ENCODE measurements around the gene CARD10. TPM values are rescaled to one million over a fixed set of nuclear protein-coding genes. Genes with fewer than 3 reads are reported as not detected.

Gene CARD10
- total RNA-seq, 1 experiment from 2014 or later = 63.9 TPM

GRCh38 chr22:37503183-37503683 lies 16.0 kb downstream of the CARD10 start:
- TF ChIP-seq EZH2 (IDR thresholded peaks at IDR 0.05; ENCODE audit: low read depth) = no peak
- TF ChIP-seq, protein P1, sequence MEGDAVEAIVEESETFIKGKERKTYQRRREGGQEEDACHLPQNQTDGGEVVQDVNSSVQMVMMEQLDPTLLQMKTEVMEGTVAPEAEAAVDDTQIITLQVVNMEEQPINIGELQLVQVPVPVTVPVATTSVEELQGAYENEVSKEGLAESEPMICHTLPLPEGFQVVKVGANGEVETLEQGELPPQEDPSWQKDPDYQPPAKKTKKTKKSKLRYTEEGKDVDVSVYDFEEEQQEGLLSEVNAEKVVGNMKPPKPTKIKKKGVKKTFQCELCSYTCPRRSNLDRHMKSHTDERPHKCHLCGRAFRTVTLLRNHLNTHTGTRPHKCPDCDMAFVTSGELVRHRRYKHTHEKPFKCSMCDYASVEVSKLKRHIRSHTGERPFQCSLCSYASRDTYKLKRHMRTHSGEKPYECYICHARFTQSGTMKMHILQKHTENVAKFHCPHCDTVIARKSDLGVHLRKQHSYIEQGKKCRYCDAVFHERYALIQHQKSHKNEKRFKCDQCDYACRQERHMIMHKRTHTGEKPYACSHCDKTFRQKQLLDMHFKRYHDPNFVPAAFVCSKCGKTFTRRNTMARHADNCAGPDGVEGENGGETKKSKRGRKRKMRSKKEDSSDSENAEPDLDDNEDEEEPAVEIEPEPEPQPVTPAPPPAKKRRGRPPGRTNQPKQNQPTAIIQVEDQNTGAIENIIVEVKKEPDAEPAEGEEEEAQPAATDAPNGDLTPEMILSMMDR (conservative IDR thresholded peaks at IDR 0.05) = no peak
- ChIA-PET POLR2A (ENCODE audit: unreplicated experiment) (interaction anchor here (0.7 kb wide), 1 partner anchor 14 kb away, joined by 5 read pairs; no protein-coding TSS in a partner anchor), CTCF (interaction anchor here (0.6 kb wide), 1 partner anchor 86 kb away, joined by 3 read pairs; no protein-coding TSS in a partner anchor)
- H3K4me3 ChIP-seq = no peak overlapping the region
- H3K9me3 ChIP-seq (ENCODE audit: insufficient read depth, low read depth) = no peaks in the 10 kb centered on the region
- H3K9me2 ChIP-seq (ENCODE audit: insufficient read depth) = no peaks in the 10 kb centered on the region
- H3K4me1 ChIP-seq (replicated peaks; ENCODE audit: insufficient read depth) = peaks cover 35% of the 10 kb centered on the region
- no TSS peak for BruUV-seq (replicated peaks)
- H3K79me2 ChIP-seq (ENCODE audit: low read depth) = peaks cover 2% of the 10 kb centered on the region; the same call in 1 of the 2 replicates
- no peaks in the 10 kb centered on the region for H3K27me3 ChIP-seq (ENCODE audit: insufficient read depth, low read depth)
- H2AFZ ChIP-seq = no peak overlapping the region
- no peak for DNase-seq
- peak overlapping the region; percentile 30; the same call in 1 of the 2 replicates for H3K4me2 ChIP-seq
- intact Hi-C loops (cut with micrococcal nuclease; ENCODE audit: unreplicated experiment) = no loop called here
- peaks cover 23% of the 10 kb centered on the region for H3K36me3 ChIP-seq (ENCODE audit: low read depth)
- H3F3A ChIP-seq (ENCODE audit: insufficient read depth, low read depth) = peaks cover 47% of the 10 kb centered on the region
- H4K20me1 ChIP-seq (ENCODE audit: insufficient read depth) = no peaks in the 10 kb centered on the region
- peak overlapping the region; percentile 52 for H3K27ac ChIP-seq

DNA sequence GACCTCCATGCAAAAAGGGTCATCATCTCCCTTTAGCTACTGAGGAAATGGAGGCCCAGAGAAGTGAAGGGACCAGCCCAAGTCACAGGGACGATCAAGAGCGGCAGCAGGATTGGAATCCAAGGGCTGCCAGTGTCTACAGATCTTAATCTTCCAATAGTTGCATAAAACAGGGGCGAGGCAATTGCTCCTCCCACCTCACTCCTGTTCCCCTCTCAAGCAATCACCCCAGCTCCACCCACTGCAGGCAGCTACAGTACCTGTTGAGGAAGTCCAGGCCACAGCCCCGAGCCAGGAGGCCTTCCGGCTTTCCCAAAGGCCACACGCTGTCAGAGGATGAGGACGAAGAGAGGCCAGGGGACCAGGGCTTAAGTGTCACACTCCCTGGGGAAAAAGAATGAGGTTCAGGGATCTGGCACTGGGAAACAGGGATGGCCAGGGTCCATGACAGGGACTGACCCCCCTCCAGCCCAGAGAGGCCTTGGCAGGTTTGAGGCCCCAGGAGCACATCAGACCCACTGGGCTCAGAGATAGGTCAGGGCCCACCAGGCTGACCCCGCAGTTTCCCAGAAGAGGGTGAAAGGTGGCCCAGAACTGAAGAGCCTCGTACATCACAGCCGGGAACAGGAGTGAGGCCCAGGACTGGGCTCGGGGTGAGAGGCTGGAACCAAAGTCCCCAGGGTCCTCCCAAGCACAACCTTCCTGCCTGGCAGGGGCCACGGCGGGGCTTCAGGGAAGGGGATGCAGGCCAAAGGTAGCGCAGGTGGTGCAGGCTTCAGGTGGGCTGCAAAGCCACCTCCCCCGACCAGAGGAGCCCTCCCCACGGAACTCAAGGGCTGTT lies 16.7 kb downstream of the CARD10 start:
- H3K4me2 ChIP-seq = peak overlapping the region; percentile 30
- H3K27ac ChIP-seq = peak overlapping the region; percentile 52
- H3K9me3 ChIP-seq (ENCODE audit: insufficient read depth, low read depth) = no peaks in the 10 kb centered on the region
- no peak overlapping the region for H2AFZ ChIP-seq
- H3K9me2 ChIP-seq (ENCODE audit: insufficient read depth) = no peaks in the 10 kb centered on the region
- no peaks in the 10 kb centered on the region for H4K20me1 ChIP-seq (ENCODE audit: insufficient read depth)
- peaks cover 36% of the 10 kb centered on the region for H3K4me1 ChIP-seq (replicated peaks; ENCODE audit: insufficient read depth)
- POLR2A ChIA-PET (ENCODE audit: unreplicated experiment) = interaction anchor here (0.7 kb wide), 1 partner anchor 184 kb away, joined by 4 read pairs; no protein-coding TSS in a partner anchor
- peaks cover 45% of the 10 kb centered on the region for H3F3A ChIP-seq (ENCODE audit: insufficient read depth, low read depth)
- no peaks in the 10 kb centered on the region; the same call in 1 of the 2 replicates for H3K79me2 ChIP-seq (ENCODE audit: low read depth)
- intact Hi-C loops (cut with micrococcal nuclease; ENCODE audit: unreplicated experiment) = loop anchor here (1.0 kb wide), 1 partner anchor 10 kb away; no protein-coding TSS in a partner anchor
- TF ChIP-seq, protein P1 (conservative IDR thresholded peaks at IDR 0.05) = no peak
- TF ChIP-seq EZH2 (IDR thresholded peaks at IDR 0.05; ENCODE audit: low read depth) = no peak
- CTCF ChIA-PET = interaction anchor here (0.6 to 0.8 kb wide), 2 partner anchors 65 to 551 kb away, joined by 3 to 4 read pairs; no protein-coding TSS in a partner anchor
- H3K27me3 ChIP-seq (ENCODE audit: insufficient read depth, low read depth) = no peaks in the 10 kb centered on the region
- BruUV-seq (replicated peaks) = no TSS peak
- peaks cover 23% of the 10 kb centered on the region for H3K36me3 ChIP-seq (ENCODE audit: low read depth)
- H3K4me3 ChIP-seq = no peak overlapping the region
- peak; percentile 92 to 94 for DNase-seq

DNA sequence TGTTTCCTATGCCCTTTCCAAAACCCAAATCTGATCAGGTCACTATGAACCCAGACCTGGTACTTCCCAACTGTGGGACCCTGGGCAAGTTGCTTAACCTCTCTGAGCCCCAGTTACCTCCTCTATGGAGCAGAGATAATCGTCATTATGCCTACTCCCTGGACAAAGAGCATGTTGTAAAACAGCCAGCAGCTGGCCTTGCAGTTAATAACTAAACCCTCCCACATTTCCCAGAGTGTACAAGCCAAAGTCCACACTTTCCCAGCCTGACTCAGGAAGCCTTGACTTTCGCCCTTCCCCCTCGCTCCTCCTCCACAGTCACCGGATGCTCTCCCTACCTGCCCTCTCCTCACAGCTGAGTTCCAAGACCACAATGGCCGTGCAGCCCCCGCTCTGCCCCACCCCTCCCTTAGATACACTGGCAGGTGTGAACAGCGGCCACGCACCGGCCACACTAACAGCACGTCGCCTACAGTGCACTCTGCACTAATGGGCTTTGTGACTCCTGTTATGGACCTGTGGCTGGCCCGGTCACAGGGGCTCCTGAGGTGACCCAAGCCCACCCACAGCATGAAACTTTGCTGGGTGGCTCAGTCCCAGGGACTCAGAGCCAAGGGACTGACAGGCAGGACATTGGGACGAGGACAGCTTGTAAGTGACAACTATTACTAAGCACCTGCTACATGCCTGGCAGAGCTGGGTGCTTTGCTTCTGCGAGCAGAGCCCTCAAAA lies 17.4 kb downstream of the CARD10 start:
- ChIA-PET POLR2A (ENCODE audit: unreplicated experiment) (interaction anchor here (0.7 kb wide), 1 partner anchor 183 kb away, joined by 4 read pairs; no protein-coding TSS in a partner anchor), CTCF (interaction anchor here (0.6 to 0.8 kb wide), 2 partner anchors 65 to 552 kb away, joined by 3 to 4 read pairs; no protein-coding TSS in a partner anchor)
- Histone ChIP-seq H3K36me3 (ENCODE audit: low read depth) (peaks cover 17% of the 10 kb centered on the region), H3K27me3 (ENCODE audit: insufficient read depth, low read depth) (no peaks in the 10 kb centered on the region), H3F3A (ENCODE audit: insufficient read depth, low read depth) (peaks cover 50% of the 10 kb centered on the region), H3K4me1 (replicated peaks; ENCODE audit: insufficient read depth) (peaks cover 43% of the 10 kb centered on the region), H3K4me2 (peak overlapping the region; percentile 30), H2AFZ (no peak overlapping the region), H3K27ac (peak overlapping the region; percentile 52; the same call in 1 of the 2 replicates), H3K9me2 (ENCODE audit: insufficient read depth) (no peaks in the 10 kb centered on the region), H3K79me2 (ENCODE audit: low read depth) (no peaks in the 10 kb centered on the region), H3K4me3 (no peak overlapping the region), H4K20me1 (ENCODE audit: insufficient read depth) (no peaks in the 10 kb centered on the region), H3K9me3 (ENCODE audit: insufficient read depth, low read depth) (no peaks in the 10 kb centered on the region)
- intact Hi-C loops (cut with micrococcal nuclease; ENCODE audit: unreplicated experiment) = loop anchor here (1.0 kb wide), 1 partner anchor 11 kb away; no protein-coding TSS in a partner anchor
- no peak for DNase-seq
- BruUV-seq (replicated peaks) = no TSS peak
- TF ChIP-seq, protein P1 (conservative IDR thresholded peaks at IDR 0.05) = no peak
- no peak for TF ChIP-seq EZH2 (IDR thresholded peaks at IDR 0.05; ENCODE audit: low read depth)
